Loucy (cell line): ENCODE data around the gene TSPAN9.

Experiments used
- H2AFZ ChIP-seq: fragments of 200-600 bp; sonication (generic); 2 replicates; pipeline ENCODE4 v1.6.0; 2016; ENCODE audit warnings: antibody characterized with exemption, mild to moderate bottlenecking, low read length, moderate library complexity
- H3F3A ChIP-seq: fragments of 200-600 bp; 2 replicates; pipeline ENCODE4 v1.6.0; 2016; ENCODE audit warnings: antibody characterized with exemption, low read depth, mild to moderate bottlenecking
- H3K27me3 ChIP-seq: fragments of 200-600 bp; sonication (generic); 2 replicates; pipeline ENCODE4 v1.6.1; 2014; ENCODE audit warnings: low read length, mild to moderate bottlenecking; ENCODE audit not compliant: insufficient read depth, poor library complexity, severe bottlenecking
- H3K36me3 ChIP-seq: fragments of 200-600 bp; sonication (generic); 2 replicates; pipeline ENCODE4 v1.6.1; 2016; ENCODE audit warnings: low read length; ENCODE audit not compliant: insufficient read depth
- H3K4me1 ChIP-seq: fragments of 200-600 bp; sonication (generic); 2 replicates; pipeline ENCODE4 v1.5.1; 2014; ENCODE audit warnings: low read length, mild to moderate bottlenecking; ENCODE audit not compliant: insufficient read depth, poor library complexity, severe bottlenecking
- H3K4me2 ChIP-seq: fragments of 200-600 bp; sonication (generic); 2 replicates; pipeline ENCODE4 v1.6.0; 2014; ENCODE audit warnings: antibody characterized with exemption, low read length, low read depth, mild to moderate bottlenecking; ENCODE audit not compliant: poor library complexity, severe bottlenecking
- H3K4me3 ChIP-seq: fragments of 200-600 bp; sonication (generic); 2 replicates; pipeline ENCODE4 v1.5.1; 2014; ENCODE audit warnings: low read length, mild to moderate bottlenecking, mixed read lengths; ENCODE audit not compliant: poor library complexity, severe bottlenecking
- H3K79me2 ChIP-seq: fragments of 200-600 bp; sonication (generic); 2 replicates; pipeline ENCODE4 v1.6.1; 2014; ENCODE audit warnings: low read length; ENCODE audit not compliant: insufficient read depth
- H3K9ac ChIP-seq: fragments of 200-600 bp; sonication (generic); 2 replicates; pipeline ENCODE4 v1.6.0; 2014; ENCODE audit warnings: mild to moderate bottlenecking, low read depth, low read length, moderate library complexity; ENCODE audit not compliant: poor library complexity, severe bottlenecking
- H3K9me2 ChIP-seq: fragments of 200-600 bp; sonication (generic); replicated peaks from 2 replicates; pipeline ENCODE4 v1.6.1; 2016; ENCODE audit warnings: low read depth, low read length, mixed read lengths
- H3K9me3 ChIP-seq: fragments of 200-600 bp; sonication (generic); 2 replicates; pipeline ENCODE4 v1.6.1; 2014; ENCODE audit warnings: mild to moderate bottlenecking, antibody characterized with exemption, low read length, low read depth; ENCODE audit not compliant: insufficient read depth
- H4K20me1 ChIP-seq: fragments of 200-600 bp; sonication (generic); 2 replicates; pipeline ENCODE4 v1.6.0; 2014; ENCODE audit warnings: antibody characterized with exemption, low read length, mild to moderate bottlenecking; ENCODE audit not compliant: insufficient read depth, poor library complexity, severe bottlenecking
- EZH2phosphoT487 ChIP-seq: fragments of 200-600 bp; IDR thresholded peaks from 2 replicates; pipeline ENCODE4 v1.6.1; 2018; ENCODE audit warnings: antibody characterized with exemption, mild to moderate bottlenecking, moderate library complexity, borderline replicate concordance
- TF ChIP-seq, protein P1 (sequence below): fragments of 200-600 bp; sonication (generic); conservative IDR thresholded peaks from 2 replicates; pipeline ENCODE4 v1.5.1; 2014; ENCODE audit warnings: mild to moderate bottlenecking, antibody characterized with exemption, low read length

Gene TSPAN9

DNA sequence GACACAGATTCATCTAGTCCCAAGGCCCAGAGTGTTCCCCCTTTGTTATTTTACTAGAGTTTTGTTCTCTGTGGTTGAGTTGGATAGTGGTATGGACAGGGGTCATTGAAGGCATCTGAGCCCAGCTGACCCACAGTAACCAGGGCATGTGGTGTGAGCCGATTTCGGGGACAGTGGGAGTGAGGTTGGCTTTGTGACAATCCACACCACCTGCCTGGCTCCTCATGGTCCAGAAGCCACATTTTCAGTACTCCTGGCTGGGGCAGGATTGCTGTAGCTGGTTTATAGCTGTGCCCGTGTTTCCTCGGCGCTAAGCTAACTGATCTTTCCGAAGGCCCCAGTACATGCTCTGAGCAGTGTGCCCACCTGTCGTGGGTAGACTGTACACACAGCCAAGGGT is 116.0 kb downstream of the TSPAN9 start:
- H3F3A ChIP-seq, result no peaks in the 10 kb centered on the region
- H3K4me2 ChIP-seq, result no peak overlapping the region
- no peak overlapping the region for H3K4me3 ChIP-seq
- H3K36me3 ChIP-seq, result no peaks in the 10 kb centered on the region
- H3K79me2 ChIP-seq, result no peaks in the 10 kb centered on the region
- no peaks in the 10 kb centered on the region for H3K4me1 ChIP-seq
- H3K9me3 ChIP-seq, result no peaks in the 10 kb centered on the region
- H3K9me2 ChIP-seq, result no peaks in the 10 kb centered on the region
- no peaks in the 10 kb centered on the region for H3K27me3 ChIP-seq
- no peak overlapping the region for H3K9ac ChIP-seq
- H4K20me1 ChIP-seq, result no peaks in the 10 kb centered on the region
- H2AFZ ChIP-seq, result no peak overlapping the region
- TF ChIP-seq, protein P1, sequence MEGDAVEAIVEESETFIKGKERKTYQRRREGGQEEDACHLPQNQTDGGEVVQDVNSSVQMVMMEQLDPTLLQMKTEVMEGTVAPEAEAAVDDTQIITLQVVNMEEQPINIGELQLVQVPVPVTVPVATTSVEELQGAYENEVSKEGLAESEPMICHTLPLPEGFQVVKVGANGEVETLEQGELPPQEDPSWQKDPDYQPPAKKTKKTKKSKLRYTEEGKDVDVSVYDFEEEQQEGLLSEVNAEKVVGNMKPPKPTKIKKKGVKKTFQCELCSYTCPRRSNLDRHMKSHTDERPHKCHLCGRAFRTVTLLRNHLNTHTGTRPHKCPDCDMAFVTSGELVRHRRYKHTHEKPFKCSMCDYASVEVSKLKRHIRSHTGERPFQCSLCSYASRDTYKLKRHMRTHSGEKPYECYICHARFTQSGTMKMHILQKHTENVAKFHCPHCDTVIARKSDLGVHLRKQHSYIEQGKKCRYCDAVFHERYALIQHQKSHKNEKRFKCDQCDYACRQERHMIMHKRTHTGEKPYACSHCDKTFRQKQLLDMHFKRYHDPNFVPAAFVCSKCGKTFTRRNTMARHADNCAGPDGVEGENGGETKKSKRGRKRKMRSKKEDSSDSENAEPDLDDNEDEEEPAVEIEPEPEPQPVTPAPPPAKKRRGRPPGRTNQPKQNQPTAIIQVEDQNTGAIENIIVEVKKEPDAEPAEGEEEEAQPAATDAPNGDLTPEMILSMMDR, result no peak
- TF ChIP-seq EZH2phosphoT487, result no peak

DNA sequence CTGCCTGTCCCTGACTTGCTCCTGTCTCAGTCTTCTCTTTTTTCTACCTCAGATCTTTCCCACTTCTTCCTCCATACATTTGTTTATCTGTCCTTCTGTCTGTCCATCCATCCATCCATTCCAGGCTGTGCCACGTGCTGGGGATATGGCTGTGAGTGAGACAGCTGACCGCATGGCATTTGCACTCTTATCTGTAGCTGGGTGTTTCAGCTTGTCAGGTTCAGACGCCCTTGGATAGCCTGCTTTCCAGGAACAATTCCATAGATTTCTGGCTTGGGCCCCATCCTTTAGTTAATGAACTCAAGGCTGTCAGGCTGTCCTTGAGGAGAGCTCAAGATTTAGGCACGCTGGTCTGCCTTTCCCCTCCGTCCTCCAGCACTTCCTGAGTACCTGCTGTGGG is 116.6 kb downstream of the TSPAN9 start:
- Histone ChIP-seq H3K4me2 (no peak overlapping the region), H3F3A (no peaks in the 10 kb centered on the region), H3K36me3 (no peaks in the 10 kb centered on the region), H3K9ac (no peak overlapping the region), H3K4me1 (no peaks in the 10 kb centered on the region), H2AFZ (no peak overlapping the region), H3K9me3 (no peaks in the 10 kb centered on the region), H3K9me2 (no peaks in the 10 kb centered on the region), H3K4me3 (no peak overlapping the region), H3K27me3 (no peaks in the 10 kb centered on the region), H3K79me2 (no peaks in the 10 kb centered on the region), H4K20me1 (no peaks in the 10 kb centered on the region)
- TF ChIP-seq, protein P1, result no peak
- TF ChIP-seq EZH2phosphoT487, result no peak

DNA sequence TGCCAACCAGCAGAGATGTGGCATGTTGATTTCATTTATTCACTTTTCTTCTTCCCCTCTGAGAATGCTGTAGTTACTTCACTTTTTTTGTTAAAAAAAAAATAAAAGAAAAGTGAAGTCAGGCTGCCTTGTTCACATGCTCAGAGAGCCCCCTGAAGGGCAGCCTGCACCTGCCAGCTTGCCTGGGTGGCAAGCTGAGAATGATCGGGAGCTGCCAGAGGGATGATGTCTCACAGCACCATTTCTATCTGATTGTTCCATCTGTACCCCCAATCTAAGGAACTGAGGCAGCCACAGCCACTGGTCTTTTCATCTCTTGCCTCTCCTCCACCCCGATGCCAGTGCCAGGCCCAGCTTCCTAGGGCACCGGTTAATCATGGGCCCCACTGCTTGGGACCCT is 118.2 kb downstream of the TSPAN9 start:
- no peaks in the 10 kb centered on the region for H3K9me2 ChIP-seq
- no peaks in the 10 kb centered on the region for H3K79me2 ChIP-seq
- H2AFZ ChIP-seq, result no peak overlapping the region
- no peak overlapping the region for H3K4me3 ChIP-seq
- no peak for TF ChIP-seq EZH2phosphoT487
- TF ChIP-seq, protein P1, result no peak
- no peaks in the 10 kb centered on the region for H3K9me3 ChIP-seq
- no peaks in the 10 kb centered on the region for H3K36me3 ChIP-seq
- H3K27me3 ChIP-seq, result no peaks in the 10 kb centered on the region
- H3F3A ChIP-seq, result no peaks in the 10 kb centered on the region
- H4K20me1 ChIP-seq, result no peaks in the 10 kb centered on the region
- no peak overlapping the region for H3K9ac ChIP-seq
- no peak overlapping the region for H3K4me2 ChIP-seq
- no peaks in the 10 kb centered on the region for H3K4me1 ChIP-seq
